ENCODE measurements around the gene ESR2. TPM values are rescaled to one million over a fixed set of nuclear protein-coding genes. Genes with fewer than 3 reads are reported as not detected.

ESR2 gene
- polyA plus RNA-seq, 3 donors: 0.04 TPM; not detected in 2

- H4K20me1 ChIP-seq (ENCODE audit: insufficient read depth, low read length): no peaks in the 10 kb centered on the region
- H3K4me1 ChIP-seq (ENCODE audit: control insufficient read depth in 1 of 2, insufficient read depth in 2 of 2, low read length in 2 of 2): no peaks in the 10 kb centered on the region
- DNase-seq: no peak
- H3K9ac ChIP-seq (ENCODE audit: insufficient read depth, low read length, poor library complexity, severe bottlenecking): no peak overlapping the region
- no peaks in the 10 kb centered on the region for H3K36me3 ChIP-seq (replicated peaks in 1 of 2; ENCODE audit: control insufficient read depth in 1 of 2, insufficient read depth in 2 of 2, low read length in 2 of 2)
- H3K9me3 ChIP-seq (replicated peaks in 1 of 2; ENCODE audit: control insufficient read depth in 1 of 2, insufficient read depth in 1 of 2, low read length in 2 of 2): no peaks in the 10 kb centered on the region
- Mint-ChIP-seq H3K36me3 (no peaks in the 10 kb centered on the region), H3K27me3 (ENCODE audit: low read depth in 3 of 3) (peaks cover 1 to 6% (median 4%) of the 10 kb centered on the region in 3 donors), H3K4me3 (no peak overlapping the region), H3K4me1 (no peaks in the 10 kb centered on the region), H3K27ac (no peak overlapping the region), H3K9me3 (no peaks in the 10 kb centered on the region)
- no peaks in the 10 kb centered on the region for H3K79me2 ChIP-seq (ENCODE audit: insufficient read depth, low read length)
- intact Hi-C loops (cut with micrococcal nuclease): no loop called here
- 74% methylated on average over 6 of the region's 9 CpGs for WGBS (ENCODE audit: insufficient coverage)
- H2AFZ ChIP-seq (ENCODE audit: insufficient read depth, low read depth, low read length, poor library complexity, severe bottlenecking): no peak overlapping the region
- no peak for TF ChIP-seq CTCF (IDR thresholded peaks at IDR 0.05)
- no peak overlapping the region for H3K27ac ChIP-seq (ENCODE audit: low read depth in 1 of 2, low read length in 2 of 2)
- no peak overlapping the region for H3K4me3 ChIP-seq (replicated peaks in 1 of 3; ENCODE audit: low read depth in 2 of 3, low read length in 3 of 3)
- no peaks in the 10 kb centered on the region for H3K27me3 ChIP-seq (ENCODE audit: control insufficient read depth in 2 of 2, insufficient read depth in 2 of 2, low read length in 2 of 2)
- no peak overlapping the region for H3K4me2 ChIP-seq (replicated peaks; ENCODE audit: extremely low read depth, low read length, poor library complexity, severe bottlenecking)
These were observed 156.4 kb downstream of the ESR2 start for GRCh38 chr14:64137657-64138290.

- no peak overlapping the region for H3K9ac ChIP-seq (ENCODE audit: insufficient read depth, low read length, poor library complexity, severe bottlenecking)
- no peak overlapping the region for H3K27ac ChIP-seq (ENCODE audit: low read depth in 1 of 2, low read length in 2 of 2)
- no peak overlapping the region for H2AFZ ChIP-seq (ENCODE audit: insufficient read depth, low read depth, low read length, poor library complexity, severe bottlenecking)
- H3K4me2 ChIP-seq (replicated peaks; ENCODE audit: extremely low read depth, low read length, poor library complexity, severe bottlenecking): no peak overlapping the region
- DNase-seq: no peak
- no peaks in the 10 kb centered on the region for H3K27me3 ChIP-seq (ENCODE audit: control insufficient read depth in 2 of 2, insufficient read depth in 2 of 2, low read length in 2 of 2)
- Mint-ChIP-seq H3K36me3 (no peaks in the 10 kb centered on the region), H3K27ac (no peak overlapping the region), H3K4me3 (no peak overlapping the region), H3K27me3 (ENCODE audit: low read depth in 3 of 3) (peaks cover 2 to 8% (median 2%) of the 10 kb centered on the region in 3 donors), H3K9me3 (peaks cover 0 to 2% (median 0%) of the 10 kb centered on the region in 7 donors), H3K4me1 (no peaks in the 10 kb centered on the region)
- no peaks in the 10 kb centered on the region for H3K9me3 ChIP-seq (replicated peaks in 1 of 2; ENCODE audit: control insufficient read depth in 1 of 2, insufficient read depth in 1 of 2, low read length in 2 of 2)
- H4K20me1 ChIP-seq (ENCODE audit: insufficient read depth, low read length): no peaks in the 10 kb centered on the region
- 97% methylated on average over 2 of the region's 6 CpGs for WGBS (ENCODE audit: insufficient coverage)
- H3K79me2 ChIP-seq (ENCODE audit: insufficient read depth, low read length): no peaks in the 10 kb centered on the region
- H3K4me3 ChIP-seq (replicated peaks in 1 of 3; ENCODE audit: low read depth in 2 of 3, low read length in 3 of 3): no peak overlapping the region
- intact Hi-C loops (cut with micrococcal nuclease): no loop called here
- no peak for TF ChIP-seq CTCF (IDR thresholded peaks at IDR 0.05)
- H3K4me1 ChIP-seq (ENCODE audit: control insufficient read depth in 1 of 2, insufficient read depth in 2 of 2, low read length in 2 of 2): no peaks in the 10 kb centered on the region
- H3K36me3 ChIP-seq (replicated peaks in 1 of 2; ENCODE audit: control insufficient read depth in 1 of 2, insufficient read depth in 2 of 2, low read length in 2 of 2): no peaks in the 10 kb centered on the region
These were observed 167.6 kb downstream of the ESR2 start for GRCh38 chr14:64126548-64126947.

Measured in CD14-positive monocyte (primary cell).